NCI-H187 (cell line): ENCODE results near the gene UBTD2.
"Not testable (repeated sequence)": the region's sequence is repeated elsewhere in the genome, so short reads cannot be mapped to it uniquely, and the experiment has no call there.

Experiments used
- DNase-seq, 2 experiments: peaks; one replicate each; lab custom pipeline; 2025; lab: John Stamatoyannopoulos, UW

Gene UBTD2, protein sequence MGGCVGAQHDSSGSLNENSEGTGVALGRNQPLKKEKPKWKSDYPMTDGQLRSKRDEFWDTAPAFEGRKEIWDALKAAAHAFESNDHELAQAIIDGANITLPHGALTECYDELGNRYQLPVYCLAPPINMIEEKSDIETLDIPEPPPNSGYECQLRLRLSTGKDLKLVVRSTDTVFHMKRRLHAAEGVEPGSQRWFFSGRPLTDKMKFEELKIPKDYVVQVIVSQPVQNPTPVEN

GRCh38 chr5:172283020-172283861 is at the start of gene UBTD2:
UBTD2 (minus strand) TSS chr5:172283764; CDS start chr5:172283665, 99 bp downstream.
- peak; percentile 43 to 58 for DNase-seq

- not testable (repeated sequence) for DNase-seq
Measured at GRCh38 chr5:172326901-172327300, 43.3 kb upstream of the UBTD2 start.

DNA sequence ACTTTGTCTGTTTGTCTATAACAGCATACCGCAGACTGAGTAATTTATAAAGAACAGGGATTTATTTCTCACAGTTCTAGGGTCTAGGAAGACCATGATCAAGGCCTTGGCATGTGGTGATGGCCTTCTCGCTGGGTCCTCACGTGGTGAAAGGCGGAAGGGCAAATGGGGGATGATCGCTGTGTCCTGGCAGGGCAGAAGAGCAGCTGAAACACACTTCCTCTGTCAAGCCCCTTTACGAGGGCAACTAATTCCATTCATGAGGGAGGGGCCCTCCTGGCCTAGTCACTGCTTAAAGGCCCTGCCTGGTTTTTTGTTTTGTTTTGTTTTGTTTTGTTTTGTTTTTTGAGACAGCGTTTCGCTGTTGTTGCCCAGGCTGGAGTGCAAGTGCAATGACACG is 41.9 kb upstream of the UBTD2 start:
- DNase-seq: no peak

- no peak for DNase-seq
Measured at GRCh38 chr5:172322028-172322965, 38.7 kb upstream of the UBTD2 start.

DNA sequence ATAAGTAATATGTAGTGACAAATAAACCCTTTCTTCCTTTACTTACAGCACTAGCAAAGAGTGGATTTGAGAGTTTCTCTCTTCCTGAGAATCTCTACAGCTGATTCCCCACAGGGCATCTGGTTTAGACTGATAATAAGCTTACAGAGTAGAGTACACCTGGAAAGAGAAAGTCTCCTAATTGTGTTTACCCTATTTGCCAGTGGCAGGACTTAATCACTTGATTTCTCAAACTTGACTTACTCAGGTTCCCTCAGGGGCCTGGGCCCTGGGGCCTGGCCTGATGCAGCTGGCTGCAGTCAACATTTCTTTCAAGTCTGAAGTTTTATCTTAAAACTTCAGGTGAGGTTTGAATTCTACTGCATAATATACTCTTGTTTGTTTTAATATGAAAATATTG is 38.0 kb upstream of the UBTD2 start:
- no peak for DNase-seq

DNA sequence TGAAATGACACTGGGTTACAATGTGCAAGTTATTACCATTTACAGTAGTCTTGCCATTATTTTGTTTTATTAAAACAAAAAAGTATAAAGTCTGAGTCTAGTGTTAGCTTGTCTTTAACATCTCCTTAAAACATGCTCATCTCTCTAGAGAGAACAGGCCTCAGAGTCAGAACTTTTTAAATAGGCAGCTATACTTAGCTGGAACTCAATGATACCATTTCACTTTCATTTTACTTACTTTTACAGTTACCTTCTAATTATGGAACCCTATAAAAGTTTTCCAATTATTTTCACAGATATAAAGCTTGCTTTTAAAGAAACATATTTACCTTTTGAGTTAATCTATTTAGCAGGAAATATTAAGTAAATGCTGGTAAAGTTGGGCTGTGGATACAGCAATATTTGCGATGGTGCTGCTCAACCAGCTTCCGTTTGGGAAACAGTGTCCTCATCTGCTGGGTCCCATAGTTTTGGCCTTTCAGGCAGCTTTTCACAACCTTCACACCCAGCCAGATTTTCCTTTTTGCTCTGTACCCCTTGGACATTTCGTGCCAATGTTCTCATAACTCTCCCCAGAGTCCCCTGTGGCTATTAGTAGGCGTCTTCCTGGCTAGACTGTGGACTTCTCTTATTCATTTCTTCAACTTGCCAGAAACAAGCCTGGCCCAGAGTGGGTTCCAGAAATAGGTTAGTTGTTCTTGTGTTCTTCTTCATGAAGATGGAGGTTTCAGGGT is 36.3 kb upstream of the UBTD2 start:
- no peak for DNase-seq

DNA sequence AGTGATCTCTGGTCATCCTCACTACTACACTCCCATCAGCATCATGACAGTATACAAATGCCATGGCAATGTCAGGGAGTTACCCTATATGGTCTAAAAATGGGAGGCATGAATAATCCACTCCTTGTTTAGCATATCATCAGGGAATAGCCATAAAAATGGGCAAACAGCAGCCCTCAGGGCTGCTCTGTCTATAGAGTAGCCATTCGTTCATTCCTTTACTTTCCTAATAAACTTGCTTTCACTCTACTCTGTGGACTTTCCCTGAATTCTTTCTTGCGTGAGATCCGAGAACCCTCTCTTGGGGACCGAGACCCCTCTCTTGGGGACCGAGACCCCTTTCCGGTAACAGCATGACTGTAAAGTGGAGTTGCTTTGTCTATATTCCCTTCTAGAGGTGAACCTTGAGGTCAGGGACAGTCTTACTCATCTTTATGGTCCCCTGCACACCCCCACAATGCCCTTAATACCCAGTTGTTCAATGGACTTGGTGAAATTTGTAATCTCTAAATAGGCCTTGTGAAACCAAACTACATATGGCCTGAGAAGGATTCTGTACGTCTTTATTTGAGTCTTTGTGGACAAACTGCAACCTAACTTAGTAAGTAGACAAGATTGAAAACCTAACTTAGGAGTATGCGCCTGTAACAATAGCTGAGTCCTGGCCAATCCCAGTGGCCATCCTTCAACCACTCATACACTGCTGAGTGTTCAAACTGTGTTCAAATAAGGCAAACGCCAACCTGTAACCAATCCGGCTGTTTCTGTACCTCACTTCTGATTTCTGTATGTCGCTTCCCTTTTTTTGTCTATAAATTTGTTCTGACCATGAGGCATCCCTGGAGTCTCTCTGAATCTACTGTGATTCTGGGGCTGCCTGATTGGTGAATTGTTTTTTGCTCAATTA is 32.3 kb upstream of the UBTD2 start:
- no peak for DNase-seq

DNA sequence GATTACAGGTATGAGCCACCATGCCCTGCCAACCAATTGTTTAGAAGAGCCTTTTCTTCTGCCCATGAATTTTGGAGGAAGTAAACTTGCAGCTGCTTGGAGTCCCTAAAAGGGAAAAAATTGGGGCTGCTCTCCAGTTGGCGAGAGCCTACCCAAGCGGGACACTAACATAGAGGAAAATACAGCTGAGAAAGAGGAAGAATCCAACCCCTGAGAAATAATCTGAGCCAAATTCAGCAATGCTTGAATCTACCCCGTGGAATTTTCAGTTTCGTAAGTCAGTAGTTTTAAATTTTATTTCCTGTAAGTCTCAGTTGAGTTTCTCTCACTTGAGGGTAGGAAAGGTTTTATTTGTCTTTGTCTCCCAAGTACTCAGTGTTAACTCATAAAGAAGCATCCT is 30.4 kb upstream of the UBTD2 start:
- no peak for DNase-seq

DNA sequence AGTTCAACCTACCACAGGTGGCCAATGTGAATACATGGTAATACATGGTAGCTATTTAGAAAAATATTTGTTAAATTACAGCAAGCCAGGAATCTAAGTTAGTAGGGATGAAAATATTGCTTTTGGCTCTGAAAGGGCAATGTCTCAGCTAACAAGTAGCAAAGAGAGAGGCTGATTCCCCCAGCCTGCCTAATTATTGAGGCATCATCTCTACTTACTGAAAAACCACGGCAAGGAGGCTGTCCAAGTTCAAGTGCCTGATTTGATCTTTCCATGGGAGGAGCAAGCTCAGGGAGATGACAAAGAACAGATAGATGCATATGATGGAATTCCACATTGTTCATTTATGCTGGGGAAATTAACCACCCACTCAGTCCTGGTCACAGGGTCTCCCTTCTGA is 28.7 kb upstream of the UBTD2 start:
- DNase-seq: no peak

DNA sequence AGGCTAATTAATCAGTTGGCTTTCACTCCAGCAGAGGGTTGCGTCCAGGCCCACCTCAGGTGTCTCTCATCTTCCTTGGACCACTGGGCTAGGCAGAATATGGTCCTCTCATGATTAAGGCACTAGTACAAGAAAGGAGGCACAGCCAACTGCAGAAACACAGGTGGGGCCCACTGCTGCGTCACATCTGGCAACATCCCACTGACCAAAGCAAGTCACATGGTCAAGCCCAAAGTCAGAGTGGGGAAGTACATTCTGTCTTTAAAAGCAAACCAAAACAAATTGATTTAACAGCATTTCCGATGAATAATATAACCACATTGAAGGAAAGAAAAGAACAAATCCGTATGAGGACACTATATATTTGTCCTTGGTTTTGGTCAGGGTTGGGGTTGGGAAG is 28.0 kb upstream of the UBTD2 start:
- DNase-seq: no peak

DNA sequence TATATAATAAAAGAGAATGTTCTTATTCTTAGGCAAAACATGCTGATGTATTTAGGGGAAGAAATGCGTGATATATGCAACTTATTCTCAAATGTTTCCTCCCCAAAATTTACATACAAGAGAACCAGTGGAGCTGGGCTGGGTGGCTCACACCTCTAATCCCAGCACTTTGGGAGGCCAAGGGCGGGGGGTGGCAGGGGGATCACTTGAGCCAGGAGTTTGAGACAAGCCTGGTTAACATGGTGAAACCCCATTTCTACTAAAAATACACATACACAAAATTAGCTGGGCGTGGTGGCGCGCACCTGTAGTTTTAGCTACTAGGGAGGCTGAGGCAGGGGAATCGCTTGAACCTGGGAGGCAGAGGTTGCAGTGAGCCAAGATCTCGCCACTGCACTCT is 27.5 kb upstream of the UBTD2 start:
- DNase-seq: no peak

DNA sequence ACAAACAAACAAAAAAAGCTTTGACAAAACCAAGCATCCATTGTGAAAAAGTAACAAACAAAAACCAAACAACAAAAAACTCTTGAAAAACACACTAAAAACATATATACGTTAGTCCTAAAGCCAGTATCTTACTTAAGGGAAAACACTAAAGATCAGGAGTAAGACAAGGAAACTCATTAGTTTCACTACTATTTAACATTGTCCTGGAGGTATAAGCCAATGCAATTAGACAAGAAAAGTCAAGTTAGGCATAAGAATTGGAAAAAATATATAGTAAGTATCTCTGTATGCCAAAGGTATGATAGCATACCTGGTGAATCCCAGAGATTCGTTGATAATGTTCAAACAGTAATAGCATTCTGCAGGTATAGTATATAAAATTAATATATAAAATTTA is 21.8 kb upstream of the UBTD2 start:
- no peak for DNase-seq

- DNase-seq: no peak
Measured at GRCh38 chr5:172303572-172304335, 20.2 kb upstream of the UBTD2 start.

DNA sequence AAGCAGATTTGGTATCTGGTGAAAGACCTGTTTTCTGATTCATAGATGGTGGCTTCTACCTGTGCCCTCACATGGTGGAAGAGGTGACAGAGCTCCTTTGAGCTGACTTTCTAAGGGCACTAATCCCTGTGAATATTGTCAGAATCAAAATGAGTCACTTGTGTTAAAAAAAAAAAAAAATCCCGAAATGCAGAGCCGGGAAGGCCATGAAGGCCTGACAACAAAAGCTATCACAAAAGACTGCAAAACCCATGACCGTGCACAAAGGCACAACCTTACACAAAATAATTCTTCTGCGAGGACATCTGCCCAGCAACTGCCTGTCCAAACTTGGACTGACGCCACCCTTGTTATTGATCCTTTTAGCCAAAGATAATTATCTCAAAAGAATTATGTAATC is 19.6 kb upstream of the UBTD2 start:
- no peak for DNase-seq

DNA sequence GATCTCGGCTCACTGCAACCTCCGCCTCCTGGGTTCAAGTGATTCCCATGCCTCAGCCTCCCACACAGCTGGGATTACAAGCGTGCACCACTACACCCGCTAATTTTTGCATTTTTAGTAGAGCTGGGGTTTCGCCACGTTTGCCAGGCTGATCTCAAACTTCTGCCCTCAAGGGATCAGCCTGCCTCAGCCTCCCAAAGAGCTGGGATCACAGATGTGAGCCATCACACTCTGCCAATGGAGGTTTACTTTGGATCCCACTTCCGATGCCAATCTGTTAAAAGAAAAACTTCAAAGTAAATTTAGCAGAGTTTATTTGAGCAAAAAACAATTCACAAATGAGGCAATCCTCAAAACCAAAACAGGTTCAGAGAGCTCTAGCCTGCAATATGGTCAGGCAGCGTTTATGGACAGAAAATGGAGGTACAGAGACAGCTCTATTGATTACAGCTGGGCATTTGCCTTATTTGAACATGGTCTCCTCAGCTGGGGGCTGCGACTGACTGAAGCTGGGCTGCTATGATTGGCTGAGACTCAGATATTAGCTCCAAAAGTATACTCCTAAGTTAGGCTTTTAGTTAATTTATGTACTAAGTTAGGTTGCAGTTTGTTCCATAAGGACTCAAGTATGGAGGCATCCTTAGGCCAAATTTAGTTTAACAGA is 18.6 kb upstream of the UBTD2 start:
- no peak for DNase-seq

DNA sequence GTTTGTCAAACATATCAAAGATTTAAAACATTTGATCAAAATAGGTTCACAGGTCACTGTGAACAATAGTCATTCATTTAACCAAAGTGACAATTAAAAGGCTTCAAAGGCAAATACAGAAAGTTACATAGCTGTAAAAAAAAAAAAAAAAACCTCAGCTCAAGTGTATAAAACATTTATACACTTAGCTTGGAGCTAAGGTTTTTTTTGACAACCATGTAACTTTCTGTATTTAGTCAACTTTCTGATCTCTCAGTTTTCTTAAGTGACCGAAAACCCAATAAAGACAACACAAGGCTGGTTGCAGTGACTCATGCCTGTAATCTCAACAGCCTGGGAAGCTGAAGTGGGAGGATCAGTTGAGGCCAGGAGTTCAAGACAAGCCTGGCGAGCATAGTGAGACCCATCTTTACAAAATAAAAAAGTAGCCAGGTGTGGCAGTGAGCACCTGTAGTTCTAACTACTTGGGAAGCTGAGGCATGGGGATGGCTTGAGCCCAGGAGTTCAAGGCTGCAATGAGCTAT is 16.4 kb upstream of the UBTD2 start:
- no peak for DNase-seq

GRCh38 chr5:172294831-172295230 is 11.3 kb upstream of the UBTD2 start:
- DNase-seq: no peak

DNA sequence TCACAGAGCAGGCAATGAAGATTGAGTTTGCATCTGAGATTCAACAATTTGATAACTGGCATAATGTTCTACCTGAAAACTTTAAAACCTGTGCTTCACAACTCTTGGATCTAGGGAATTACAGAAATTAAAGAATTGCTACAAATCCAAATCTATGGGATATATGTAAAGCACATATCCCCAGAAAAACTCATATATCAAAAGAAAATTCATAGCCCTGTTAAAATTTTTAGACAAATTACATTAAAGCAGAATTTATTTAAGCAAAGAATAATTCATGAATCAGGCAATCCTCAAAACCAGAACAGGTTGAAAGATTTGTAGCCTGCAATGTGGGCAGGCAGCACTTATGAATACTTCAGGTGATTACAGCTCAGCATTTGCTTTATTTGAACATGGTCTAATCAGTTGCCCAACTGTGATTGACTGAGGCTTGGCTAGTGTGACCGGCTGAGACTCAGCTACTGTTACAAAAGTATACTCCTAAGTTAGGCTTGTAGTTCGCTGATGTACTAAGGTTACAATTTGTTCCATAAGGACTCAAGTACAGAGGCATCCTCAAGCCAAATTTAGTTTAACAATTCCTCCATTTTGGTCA is 10.3 kb upstream of the UBTD2 start:
- DNase-seq: no peak
